Stimulated activated CD4-positive, alpha-beta T cell treated with anti-CD3 and anti-CD28 coated beads, Interleukin-12 subunit alpha, Interleukin-12 subunit beta, amount 100 ng/mL, for 48 hours (primary cell): ENCODE data around the gene GNAQ.
A peak's percentile ranks its signal among the peaks of the same experiment; 100 is the strongest.

Experiments
- DNase-seq, 3 donors: peaks; one replicate each; pipeline ENCODE4 v3.0.0-alpha.2; 2020; ENCODE audit warnings: low read depth in 2 of 3, low spot score in 1 of 3

Gene GNAQ

DNA sequence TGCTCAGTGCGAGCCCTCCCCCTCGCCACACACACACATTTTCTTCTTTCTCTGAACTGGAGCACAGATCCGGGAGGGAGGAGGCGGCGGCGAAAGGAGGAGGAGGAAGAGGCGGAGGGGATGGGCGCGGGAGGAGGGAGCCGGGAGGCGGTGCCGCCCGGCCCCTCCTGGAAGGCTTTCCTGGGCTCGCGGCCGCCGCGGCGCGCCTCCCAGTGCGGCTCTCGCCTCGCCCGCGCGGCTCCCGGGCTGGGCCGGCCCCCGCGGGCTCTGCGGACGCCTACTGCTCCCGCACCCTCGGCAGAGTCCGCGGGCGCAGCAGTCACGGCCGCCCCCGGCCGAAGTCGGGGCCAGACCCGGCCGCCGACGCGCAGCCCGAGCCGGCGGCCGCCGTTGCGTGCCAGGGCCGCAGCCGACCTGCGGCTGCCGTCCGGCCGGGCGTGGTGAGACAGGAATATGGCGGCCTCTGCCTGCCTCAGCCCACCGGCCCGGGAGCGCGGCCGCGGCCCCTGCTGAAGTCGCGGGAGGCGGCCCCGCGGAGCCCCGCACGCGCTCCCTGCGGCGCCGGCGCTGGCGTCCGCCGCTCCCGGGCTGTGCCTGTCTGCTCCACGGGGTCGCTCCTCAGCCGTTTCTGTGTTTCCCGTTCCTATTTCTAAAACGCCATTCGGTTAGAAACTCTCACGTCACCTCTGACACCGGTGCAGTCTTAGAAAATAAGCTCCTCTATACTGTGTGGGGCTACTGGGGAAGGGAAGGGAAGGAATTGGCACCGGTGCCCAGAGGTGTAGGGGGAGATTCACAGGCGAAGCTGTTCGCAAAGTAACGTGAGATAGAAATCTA is 500 bp upstream of the GNAQ start:
- DNase-seq: peak; percentile 40 to 71 (median 45)

DNA sequence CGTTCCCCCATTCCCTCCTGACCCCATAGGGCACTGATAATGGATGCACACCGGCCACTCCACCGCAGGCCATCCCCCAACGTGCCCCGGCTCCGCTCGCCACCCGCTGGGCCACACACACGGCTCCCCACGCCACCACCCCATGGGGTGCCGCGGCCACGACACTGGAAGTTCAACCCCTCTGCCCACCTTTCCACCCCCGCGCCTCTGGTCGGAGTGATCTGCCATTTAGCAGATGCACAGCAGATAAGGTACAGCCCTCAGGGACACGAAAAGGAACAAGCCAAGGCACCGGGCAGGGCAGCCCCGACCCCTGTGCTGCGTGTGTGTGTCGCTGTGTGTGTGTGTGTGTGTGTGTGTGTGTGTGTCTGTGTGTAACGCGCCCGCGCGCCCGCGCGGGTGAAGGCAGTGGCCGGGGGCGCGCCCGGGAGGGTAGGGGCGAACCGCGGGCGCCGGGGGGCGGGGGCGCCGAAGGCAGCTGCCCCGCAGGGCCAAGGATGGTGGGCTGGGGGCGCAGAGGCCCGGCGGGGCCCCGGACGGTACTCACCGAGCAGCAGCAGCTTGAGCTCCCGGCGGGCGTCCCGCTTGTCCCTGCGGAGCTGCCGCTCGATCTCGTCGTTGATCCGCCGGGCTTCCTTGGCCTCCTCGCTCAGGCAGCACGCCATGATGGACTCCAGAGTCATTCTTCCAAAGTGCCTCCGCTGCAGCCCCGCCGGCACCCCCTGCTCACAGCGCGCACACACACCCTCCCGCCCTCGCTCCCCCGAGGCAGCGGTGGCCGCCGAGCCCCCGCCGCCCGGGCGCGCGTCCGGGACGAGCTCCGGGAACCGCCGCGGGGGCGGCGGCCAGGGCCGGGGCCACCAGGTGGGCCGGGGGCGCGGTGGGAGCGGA is 813 bp downstream of the GNAQ start:
- DNase-seq: peak; percentile 17 to 46 (median 27)

- peak in 1 of 3 donors; percentile 20 for DNase-seq
These were observed 1.4 kb downstream of the GNAQ start for GRCh38 chr9:78030296-78030552.

DNA sequence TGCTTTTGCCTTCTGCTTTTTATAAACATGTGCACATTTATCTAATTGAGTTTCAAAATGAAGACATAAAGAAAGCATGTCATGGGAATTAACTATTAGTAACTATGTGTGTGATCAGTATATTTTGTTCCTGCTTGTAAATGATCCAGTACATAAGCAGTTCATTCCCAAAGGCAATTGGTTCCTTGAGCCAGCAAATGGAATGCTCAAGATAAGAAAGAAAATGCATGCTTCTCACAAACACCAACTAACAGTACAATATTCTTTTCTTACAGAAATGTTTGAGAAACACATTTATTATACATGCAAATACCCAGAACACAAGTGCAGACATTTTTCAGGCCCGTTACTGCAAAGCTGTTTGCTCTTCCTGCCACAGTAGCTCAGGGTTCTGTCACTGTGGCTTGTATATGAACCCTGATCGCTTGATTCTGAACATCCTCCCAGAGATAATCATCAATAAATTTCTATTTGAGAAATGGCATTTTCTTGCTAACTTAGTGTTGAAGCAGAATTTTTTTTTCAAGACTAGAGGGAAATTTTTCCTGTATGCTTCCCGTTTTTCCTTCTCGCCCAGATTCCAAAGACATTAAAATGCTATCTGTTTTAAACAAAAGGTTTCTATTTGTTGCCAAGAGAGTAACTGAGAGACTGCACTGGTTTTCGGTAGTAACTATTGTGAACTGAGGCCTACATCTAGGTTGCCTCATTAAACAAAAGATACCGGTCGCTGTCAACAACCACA is 1.9 kb downstream of the GNAQ start:
- no peak for DNase-seq

DNA sequence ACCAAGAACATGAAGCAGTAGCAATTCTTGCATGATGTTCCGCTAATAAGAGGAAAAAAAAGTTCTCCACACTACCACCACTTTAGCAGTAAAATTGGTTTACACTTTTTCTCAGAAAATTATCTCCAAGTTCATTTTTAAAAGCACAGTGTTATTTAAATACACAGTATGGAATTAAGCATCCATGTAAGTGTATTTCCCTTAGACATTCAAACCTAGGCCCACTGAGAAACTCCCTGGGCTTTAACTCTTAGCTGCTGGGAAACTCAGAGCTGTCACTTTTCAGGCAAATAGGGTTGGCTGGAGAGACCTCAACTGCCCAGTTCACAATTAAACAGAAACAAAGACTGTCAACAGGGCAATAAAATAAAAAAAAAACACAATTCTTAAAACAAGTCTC is 2.7 kb downstream of the GNAQ start:
- no peak for DNase-seq

- DNase-seq: no peak
These were observed 4.7 kb downstream of the GNAQ start for GRCh38 chr9:78026947-78027346.

- no peak for DNase-seq
These were observed 5.2 kb downstream of the GNAQ start for GRCh38 chr9:78026416-78026815.

GRCh38 chr9:78025186-78025585 is 6.4 kb downstream of the GNAQ start:
- DNase-seq: no peak

DNA sequence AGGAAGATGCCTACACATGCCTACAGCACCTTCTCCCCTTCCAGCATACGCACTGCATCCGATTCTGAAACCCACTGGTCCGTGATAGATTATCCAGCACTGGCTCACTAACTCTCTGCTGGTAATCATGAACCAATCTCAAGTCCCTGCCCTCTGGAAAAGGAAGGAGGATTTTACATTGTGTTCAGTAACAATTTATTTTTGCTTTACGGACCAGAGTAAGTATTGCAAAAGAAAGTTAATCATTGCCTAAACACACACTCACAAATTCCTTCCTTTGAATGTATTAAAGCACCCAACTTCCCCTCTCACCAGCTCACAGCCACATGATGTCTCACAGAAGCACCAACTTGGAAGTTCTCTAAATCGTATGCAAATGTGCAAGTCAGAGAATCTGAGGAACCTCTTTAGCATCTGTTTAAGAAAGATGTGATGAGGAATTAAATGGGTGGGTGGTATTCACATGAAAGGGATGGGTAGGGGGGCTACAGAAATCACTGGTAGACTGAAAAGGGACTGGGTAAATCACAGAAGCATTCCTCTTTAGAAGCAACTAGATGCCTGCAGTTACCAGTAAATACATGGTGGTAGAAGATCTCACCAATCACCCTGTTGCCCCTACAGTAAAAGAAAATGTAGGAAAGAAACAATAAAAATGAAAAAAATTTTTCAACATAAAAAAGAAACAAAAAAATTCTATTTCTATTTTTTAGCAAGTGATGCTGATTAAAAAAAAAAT is 8.4 kb downstream of the GNAQ start:
- no peak for DNase-seq

DNA sequence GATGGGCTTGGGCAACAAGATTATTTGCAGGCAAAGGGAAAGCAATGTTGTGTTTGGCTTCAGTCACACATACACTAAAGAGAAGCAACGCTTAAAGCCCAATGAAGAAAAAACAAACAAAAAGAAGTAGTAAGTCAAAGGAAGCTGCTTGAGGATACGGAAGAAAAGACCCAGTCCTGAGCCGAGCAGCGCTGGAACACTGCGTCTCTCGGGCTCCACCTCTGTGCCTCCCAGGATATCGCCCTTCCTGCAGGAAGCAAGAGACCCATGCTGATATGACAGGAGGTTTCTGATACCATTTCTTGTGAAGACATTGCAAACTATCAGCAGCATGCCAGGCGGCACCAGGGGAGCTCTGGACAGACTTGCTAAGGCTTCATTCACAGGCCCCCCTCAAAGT is 9.9 kb downstream of the GNAQ start:
- no peak for DNase-seq

- DNase-seq: no peak
These were observed 14.4 kb downstream of the GNAQ start for GRCh38 chr9:78017190-78017693.

GRCh38 chr9:78015241-78015640 is 16.4 kb downstream of the GNAQ start:
- no peak for DNase-seq

DNA sequence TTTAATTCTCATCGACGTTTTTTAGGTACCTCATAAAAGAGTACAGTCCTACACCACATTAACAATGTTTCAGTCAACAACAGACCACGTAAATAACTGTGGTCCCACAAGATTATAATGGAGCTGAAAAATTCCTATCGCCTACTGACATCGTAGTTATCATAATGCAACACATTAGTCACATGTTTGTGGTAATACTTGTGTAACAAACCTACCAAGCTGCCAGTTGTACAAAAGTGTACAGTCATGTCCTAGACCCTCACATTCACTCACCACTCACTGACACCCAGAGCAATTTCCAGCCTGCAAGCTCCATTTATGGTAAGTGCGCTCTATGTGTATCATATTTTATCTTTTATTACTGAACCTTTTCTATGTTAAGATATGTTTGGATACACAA is 16.8 kb downstream of the GNAQ start:
- DNase-seq: no peak

DNA sequence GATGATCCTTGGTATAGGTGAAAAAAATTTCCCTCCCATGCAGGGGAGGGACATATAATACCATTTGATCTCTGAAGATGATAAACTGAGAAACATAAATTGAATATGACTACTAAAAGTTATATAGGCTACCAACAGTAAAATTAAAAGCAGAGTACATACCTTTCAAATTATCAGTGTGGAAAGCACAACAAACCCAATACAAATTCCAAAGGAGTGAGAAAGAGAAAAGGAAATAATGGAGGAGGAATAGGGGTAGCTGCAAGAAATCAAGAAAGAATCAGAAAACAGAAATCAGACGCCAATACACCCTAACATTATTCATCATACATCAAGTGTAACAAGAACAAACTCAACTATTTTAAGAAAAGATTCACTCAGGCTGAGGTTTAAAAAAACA is 17.7 kb downstream of the GNAQ start:
- no peak for DNase-seq

GRCh38 chr9:78011049-78011448 is 20.6 kb downstream of the GNAQ start:
- no peak for DNase-seq

DNA sequence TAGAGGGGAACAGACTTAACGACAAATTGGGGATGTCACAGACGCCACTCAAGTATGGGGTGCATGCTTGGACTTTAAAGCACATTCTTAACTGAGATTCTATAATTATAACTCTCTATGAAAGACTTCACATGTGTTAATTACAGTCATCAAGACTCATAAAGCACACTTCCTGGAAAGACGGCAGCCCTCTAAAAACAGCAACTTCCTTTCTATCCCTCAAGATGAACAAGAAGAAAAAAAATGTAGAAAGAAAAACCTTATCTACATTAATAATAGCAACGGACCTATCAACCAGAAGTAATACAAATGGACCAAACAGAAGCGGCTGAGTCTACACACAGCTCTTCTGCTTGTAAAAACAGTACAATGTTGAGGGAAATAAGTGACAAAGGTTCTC is 21.2 kb downstream of the GNAQ start:
- DNase-seq: no peak

DNA sequence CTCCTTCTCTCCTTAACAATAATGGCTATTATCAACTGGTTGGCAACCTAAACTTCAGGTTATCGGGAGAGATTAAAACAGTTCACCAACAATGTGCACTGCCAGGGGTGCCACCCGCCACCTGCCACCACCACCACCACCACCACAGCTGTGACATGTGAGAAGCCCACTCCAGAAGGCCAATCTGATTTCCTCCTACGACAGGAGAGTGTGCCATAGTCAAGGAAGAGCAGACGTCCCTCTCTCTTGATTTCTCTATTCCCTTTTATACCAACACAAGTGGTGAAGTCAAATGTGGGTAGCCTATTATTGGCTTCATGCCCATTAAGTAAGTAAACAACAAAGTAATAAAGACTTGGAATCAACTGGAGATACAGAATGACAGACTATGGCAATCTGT is 22.4 kb downstream of the GNAQ start:
- DNase-seq: no peak

DNA sequence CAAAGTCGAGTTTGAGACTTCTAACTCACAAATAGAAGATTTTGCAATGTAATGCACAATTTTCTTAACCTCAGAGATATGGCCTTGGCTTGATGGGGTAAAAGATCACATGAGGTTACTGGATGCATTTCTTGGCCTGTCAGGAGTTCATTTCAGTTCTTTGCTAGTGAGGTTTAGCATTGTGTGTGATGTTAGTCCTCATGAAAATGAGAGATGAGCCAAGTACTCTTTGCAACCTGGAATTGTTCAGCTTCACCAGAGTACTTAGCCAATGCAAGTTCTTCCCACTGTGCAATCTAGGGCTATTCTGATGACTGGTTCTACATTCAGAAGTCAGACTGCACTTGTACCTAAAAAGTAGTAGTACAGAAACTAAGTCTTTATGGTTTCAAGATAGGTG is 24.9 kb downstream of the GNAQ start:
- no peak for DNase-seq

- no peak for DNase-seq
These were observed 26.2 kb downstream of the GNAQ start for GRCh38 chr9:78005231-78006002.
